Measurements from ENCODE around the gene UBE2C.
A peak's percentile ranks its signal among the peaks of the same experiment; 100 is the strongest.

The UBE2C gene

GRCh38 chr20:45833883-45834796 lies 21.7 kb downstream of the UBE2C start:
- DNase-seq = peak; percentile 52 to 83

GRCh38 chr20:45834797-45835161 lies 22.3 kb downstream of the UBE2C start:
- DNase-seq = no peak

- DNase-seq = no peak
Measured at GRCh38 chr20:45835329-45835765, 22.9 kb downstream of the UBE2C start.

- DNase-seq = no peak
Measured at GRCh38 chr20:45835825-45836224, 23.4 kb downstream of the UBE2C start.

GRCh38 chr20:45836841-45837240 lies 24.4 kb downstream of the UBE2C start:
- no peak for DNase-seq

GRCh38 chr20:45840700-45841198 lies 28.3 kb downstream of the UBE2C start:
- DNase-seq = no peak

- DNase-seq = no peak
Measured at GRCh38 chr20:45841407-45842129, 29.1 kb downstream of the UBE2C start.

- no peak for DNase-seq
Measured at GRCh38 chr20:45842169-45842812, 29.8 kb downstream of the UBE2C start.

- no peak for DNase-seq
Measured at GRCh38 chr20:45843506-45843905, 31.1 kb downstream of the UBE2C start.

- no peak for DNase-seq
Measured at GRCh38 chr20:45845452-45845851, 33.0 kb downstream of the UBE2C start.

- DNase-seq = no peak
Measured at GRCh38 chr20:45848421-45848820, 36.0 kb downstream of the UBE2C start.

- no peak for DNase-seq
Measured at GRCh38 chr20:45848969-45849582, 36.6 kb downstream of the UBE2C start.

- no peak for DNase-seq
Measured at GRCh38 chr20:45850238-45850637, 37.8 kb downstream of the UBE2C start.

- no peak for DNase-seq
Measured at GRCh38 chr20:45850926-45851325, 38.5 kb downstream of the UBE2C start.

GRCh38 chr20:45851501-45851900 lies 39.1 kb downstream of the UBE2C start:
- no peak for DNase-seq

GRCh38 chr20:45852326-45852725 lies 39.9 kb downstream of the UBE2C start:
- DNase-seq = no peak

GRCh38 chr20:45853484-45853883 lies 41.0 kb downstream of the UBE2C start:
- no peak for DNase-seq

GRCh38 chr20:45857114-45857881 lies 44.9 kb downstream of the UBE2C start, which contains the start of the genes ACOT8 and ZSWIM3:
Gene ACOT8, minus strand, starts transcription at chr20:45857392. Its CDS starts 77 bp downstream, at chr20:45857315.
Gene ZSWIM3, plus strand, starts transcription at chr20:45857614. Its CDS starts 212 bp downstream, at chr20:45857826.
- peak; percentile 100 for DNase-seq

- DNase-seq = peak in 1 of 2 experiments; percentile 47
Measured at GRCh38 chr20:45857882-45858216, 45.4 kb downstream of the UBE2C start.

- DNase-seq = no peak
Measured at GRCh38 chr20:45859916-45860315, 47.5 kb downstream of the UBE2C start.

- DNase-seq = no peak
Measured at GRCh38 chr20:45860560-45861220, 48.2 kb downstream of the UBE2C start.

All from NCI-H526 (cell line).